HG02763 (cell line): ENCODE data around the gene COL27A1.

ENCODE experiments used
- ATAC-seq: cut with Tn5 transposase; IDR thresholded peaks from one replicate; pipeline ENCODE4 v1.9.1; 2021; ENCODE audit warnings: mild to moderate bottlenecking, moderate library complexity; ENCODE audit not compliant: unreplicated experiment

COL27A1 gene

DNA sequence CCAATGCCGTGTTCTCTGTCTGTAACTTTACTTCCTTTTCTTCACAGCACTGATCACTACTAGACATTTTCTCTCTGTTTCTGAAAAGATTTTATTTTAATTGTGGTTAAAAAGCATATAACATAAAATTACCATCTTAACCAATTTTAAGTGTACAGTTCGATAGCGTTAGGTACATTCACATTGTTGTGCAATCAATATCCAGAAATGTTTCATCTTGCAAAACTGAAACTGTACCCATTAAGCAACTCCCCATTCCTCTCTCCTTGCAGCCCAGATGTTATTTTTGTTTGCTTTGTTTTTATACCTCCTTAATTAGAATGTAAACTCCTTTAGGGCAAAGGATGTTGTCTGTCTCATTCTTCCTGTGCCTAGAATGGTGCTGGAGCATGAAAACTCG lies 47.5 kb downstream of the COL27A1 start:
- ATAC-seq: no peak

DNA sequence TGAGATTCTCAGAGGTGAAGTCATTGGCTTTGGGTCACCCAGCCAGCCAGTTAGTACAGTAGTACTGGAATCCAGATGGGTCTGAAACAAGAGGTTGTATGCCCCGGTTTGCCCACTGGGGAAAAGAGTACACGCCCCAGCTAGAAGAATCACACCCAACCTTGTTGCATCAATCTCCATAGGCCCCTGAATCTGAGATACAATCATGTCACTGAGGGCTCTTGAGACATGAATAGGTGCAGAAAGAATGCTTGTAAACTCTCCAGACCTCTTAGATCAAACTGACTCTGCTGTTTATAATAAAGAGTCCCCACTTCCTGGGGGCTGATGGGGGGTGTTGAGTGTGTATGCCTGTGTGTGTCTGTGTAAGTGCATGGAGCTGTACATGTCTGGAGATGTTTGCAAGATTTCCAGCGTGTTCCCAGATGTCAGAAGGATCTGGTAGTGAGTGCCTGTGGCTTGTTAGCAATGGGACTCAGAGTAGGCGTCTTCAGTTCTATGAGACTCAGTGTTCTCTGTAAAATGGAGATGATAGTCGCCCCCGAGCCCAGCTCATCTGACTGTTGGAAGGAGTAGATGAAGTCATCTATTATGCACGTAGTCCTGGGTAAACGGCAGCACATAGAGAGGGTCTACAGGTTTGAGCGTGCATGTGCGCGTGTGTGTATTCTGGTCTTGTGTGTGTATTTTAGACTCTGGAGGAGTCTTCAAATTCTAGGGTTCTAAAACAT lies 48.2 kb downstream of the COL27A1 start:
- ATAC-seq: no peak

DNA sequence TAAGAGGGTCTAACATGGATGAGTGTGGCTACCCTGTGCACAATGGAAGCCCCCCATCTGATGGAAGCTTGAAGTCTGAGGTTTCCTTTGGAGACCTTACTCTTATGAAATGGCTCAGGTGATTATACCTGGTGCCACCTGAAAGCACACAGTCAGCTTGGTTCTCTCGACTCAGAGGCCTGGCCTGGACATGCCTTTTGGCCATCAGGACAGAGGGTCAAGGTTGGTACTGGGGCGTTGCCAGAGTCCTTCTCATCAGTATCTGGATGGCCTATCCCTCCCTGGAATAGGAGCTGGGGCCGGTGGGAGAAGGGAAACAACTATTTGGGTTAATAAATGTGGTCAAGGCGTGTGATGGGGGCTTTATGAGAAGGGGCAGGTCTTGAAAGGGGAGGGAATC lies 48.9 kb downstream of the COL27A1 start:
- ATAC-seq: no peak

DNA sequence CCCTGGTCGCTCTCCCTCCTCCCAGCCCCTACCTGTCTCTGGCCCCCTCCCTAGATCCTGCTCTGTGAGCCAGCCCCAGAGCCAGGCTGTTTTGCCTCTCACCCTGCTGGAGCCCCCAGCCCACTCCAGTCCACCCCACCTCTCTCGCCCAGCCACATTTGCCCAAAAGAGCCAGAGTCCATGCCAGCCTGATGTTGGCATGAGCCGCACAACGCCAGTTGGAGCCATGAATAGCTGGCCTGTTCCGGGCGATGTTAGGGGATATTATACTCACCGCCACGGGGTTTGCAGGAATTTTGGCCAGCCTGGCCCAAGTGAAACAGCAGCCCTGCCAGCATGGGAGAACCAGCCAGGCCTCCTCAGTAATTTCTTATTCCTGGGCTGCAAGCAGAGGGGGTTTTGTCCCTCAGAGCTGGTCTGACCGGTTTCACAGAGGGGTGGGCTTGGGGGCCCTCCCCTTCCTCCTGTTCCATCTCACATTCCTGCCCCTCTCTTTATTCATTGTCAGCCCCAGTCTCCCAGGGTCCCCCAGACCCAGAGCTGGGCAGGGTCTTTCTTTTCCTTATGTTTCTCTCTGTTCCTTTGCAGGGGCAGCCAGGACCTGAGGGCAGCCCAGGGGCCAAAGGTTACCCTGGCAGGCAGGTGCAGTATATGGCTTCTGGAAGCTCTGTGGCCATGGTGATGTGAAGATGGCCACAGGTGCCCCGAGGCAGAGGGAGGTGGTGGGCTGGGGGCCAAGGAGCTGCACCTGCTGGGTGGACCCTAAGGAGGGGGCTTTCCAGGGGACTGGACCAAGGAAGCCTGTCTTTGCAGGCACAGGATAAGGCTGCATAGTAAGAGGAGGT lies 50.1 kb downstream of the COL27A1 start:
- ATAC-seq: no peak

DNA sequence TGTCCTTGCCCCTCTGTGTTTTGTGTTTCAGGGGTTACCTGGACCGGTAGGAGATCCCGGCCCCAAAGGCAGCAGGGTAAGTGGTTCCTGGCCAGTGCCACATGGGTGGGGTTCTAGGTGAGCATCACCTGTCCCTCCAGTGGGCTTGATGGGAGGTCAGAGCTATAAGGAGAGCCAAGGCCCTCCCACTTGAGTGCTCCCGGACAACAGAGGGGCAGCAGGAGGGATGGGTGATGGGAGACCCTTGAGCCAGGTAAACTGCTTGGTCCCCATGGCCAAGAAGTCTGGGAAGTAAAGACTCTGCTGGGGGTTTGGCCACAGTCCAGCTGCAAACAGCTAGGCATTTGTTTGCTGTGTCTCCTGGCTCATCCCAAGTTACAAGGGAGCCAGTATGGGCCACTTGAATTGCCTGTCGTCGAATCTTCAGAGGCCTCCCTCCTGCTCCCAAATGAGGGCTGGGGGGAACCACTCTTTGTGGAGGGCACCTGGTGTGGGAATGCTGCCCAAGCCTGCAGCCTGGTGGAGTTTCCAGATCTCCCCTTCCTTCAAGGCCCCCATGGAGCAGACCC lies 51.0 kb downstream of the COL27A1 start:
- no peak for ATAC-seq

DNA sequence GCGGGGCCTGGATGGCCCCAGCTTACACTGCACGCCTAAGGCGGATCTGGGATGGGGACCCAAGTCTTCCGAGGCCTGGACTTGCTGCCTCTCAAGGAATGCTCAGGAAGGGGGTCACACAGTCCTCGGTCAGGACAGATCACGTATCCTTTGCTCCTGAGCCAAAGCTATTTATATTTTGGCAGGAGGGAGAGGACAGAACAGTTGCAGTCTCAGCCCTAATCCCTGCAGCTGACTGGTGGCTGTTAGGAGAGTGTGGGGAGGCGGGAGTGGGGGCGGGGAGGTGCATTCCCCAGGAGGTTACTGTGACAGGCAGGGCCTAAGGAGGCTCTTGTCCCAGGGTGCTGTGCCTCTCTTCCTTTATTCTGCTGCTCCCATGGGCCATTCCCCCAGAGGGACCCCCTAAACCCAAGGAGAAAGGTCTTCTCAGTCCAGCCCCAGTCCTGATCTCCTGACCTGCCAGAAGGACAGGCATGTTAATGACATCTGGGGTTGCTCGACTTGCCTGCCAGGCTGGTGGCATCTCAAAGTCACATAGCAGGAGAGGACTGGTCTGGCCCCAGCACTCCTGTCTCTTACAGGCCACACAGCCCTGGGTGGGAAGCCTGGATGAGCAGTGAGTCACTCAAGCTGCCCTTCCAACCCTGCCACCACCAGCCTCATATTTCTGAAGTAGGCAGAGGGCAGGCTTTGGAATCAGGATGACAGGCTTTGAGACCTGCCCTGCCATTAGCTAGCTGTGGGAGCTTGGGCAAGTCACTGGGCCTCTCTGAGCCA lies 51.9 kb downstream of the COL27A1 start:
- no peak for ATAC-seq

DNA sequence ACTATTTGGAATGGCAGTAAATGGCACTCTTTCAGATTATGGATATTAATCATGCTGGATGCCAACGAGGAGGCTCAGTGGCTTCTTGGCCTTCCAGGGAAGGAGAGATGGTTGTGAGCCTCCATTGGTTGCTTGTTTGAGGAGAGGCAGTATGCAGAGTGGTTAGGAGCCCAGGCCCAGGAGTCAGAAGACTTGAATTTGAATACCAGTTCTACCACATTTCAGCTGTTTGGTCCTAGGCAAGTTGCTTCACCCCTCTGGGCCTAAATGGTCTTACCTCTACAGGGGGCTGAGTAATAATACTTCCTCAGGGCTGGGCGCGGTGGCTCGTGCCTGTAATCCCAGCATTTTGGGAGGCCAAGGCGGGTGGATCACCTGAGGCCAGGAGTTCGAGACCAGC lies 52.5 kb downstream of the COL27A1 start:
- ATAC-seq: no peak

DNA sequence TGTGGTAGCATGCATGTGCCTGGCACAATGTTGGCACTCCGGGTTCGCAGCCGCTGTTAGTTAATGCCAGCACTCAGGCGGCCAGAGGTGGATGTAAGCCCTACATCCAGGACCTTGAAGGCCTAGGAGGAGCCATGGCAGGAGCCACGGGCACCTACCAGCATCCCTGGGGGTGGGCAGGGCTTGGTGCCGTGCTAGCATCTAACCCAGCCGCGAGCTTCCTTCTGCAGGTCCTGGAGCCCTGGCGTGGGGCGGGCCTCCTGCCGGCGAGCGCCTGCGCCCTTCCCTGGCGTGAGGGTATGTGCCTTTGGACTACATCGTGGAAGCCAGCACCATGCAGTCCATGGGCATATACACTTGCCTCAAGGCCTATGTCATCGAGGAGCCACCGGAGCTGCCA lies 53.8 kb downstream of the COL27A1 start:
- no peak for ATAC-seq

DNA sequence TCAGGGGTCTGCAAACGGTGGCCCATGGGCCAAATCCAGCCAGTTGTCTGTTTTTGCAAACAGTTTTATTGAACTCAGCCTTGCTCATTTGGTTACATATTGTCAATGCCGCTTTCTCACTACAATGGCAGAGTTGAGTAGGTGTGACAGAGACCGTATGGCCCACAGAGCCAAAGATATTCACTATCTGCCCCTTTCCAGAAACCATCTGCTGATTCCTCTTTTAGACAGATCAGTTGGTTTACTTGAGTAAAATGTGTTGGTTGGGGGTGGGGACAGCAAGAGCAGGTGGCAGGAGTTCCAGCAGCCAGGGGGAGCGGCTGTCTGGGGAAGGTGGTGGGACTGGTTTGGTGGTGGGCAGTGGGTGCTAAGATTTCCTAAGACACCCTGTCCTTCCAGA lies 54.8 kb downstream of the COL27A1 start:
- no peak for ATAC-seq

DNA sequence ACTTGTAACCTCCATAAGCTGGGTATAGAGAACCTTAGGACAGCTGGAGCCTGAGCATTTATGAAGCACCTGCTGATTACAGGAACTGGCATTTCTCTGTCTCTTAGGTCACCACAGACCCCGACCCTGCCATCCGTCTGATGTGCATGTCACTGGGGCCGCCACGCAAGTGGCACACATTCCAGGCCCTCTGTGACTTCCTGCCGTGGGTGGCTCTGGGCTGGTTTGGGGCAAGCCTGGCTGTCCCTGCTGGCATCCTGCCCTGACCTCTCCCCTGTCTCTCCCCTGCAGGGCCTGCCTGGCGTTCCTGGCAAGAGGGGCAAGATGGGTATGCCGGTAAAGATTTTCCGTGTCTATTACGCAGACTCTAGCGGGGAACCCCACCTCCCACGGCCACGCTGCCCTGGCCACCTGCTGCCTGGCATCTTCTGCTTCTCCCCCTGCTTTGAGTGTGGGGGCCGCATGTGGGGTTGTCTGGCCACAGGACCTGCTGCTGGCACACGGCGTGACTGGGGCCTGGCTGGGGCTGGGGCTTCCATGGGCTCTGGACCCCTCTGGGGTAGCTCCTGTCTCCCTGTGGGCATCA lies 55.4 kb downstream of the COL27A1 start:
- no peak for ATAC-seq

DNA sequence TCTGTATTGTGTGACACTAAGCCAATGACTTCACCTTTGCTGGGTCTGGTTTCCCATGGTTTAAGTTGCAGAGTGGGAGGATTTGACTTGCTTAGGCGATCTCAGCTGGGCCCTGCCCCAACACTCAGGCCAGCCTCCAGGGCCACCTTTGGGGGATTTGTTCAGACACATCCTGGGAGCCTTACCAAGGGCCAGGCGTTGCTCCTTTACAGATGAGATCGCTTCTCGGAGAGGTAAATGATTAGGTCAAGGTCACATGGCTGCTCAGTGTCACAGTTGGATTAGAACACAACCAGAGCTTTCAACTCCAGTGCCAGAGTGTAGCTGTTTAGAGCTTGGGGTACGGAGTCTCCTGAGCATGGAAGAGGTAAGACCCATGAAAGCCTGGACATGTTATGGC lies 57.5 kb downstream of the COL27A1 start:
- no peak for ATAC-seq

DNA sequence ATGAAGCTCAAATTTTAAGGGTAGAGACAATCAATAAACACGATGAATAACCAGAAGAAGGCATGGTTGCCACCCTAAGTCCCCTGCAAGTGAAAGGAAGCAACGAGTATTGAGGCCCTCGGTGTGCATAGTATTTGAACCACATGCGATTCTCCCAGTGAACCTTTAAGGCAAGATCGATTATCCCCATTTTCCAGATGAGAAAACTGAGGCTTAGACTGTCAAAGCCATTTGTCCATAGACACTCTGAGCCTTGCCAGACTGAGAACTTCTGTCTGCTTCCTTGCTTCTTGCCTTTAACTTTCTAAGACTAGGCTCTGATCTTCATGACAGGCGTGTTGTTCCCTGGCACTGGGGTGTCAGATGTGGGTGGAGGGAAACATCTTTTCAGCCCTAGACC lies 58.2 kb downstream of the COL27A1 start:
- no peak for ATAC-seq

DNA sequence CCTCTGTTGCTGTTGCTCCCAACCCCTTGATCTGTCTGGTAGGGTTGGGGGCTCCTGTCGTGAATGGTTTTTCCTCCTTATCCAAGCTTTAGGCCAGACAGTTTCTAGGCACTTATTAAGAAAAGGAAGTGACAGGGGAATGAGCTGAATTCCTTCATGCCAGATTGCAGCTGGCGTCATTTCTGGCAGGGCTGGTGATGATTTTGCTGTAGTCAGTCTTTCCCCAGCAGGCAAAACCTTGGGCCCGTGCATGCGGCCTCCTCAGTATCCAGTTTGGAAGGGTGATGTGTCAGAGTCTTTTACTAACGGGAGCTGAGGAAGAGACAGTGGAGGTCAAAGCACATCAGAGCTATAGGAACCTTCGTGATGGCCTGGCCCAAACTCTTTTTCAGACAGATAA lies 58.8 kb downstream of the COL27A1 start:
- ATAC-seq: no peak

DNA sequence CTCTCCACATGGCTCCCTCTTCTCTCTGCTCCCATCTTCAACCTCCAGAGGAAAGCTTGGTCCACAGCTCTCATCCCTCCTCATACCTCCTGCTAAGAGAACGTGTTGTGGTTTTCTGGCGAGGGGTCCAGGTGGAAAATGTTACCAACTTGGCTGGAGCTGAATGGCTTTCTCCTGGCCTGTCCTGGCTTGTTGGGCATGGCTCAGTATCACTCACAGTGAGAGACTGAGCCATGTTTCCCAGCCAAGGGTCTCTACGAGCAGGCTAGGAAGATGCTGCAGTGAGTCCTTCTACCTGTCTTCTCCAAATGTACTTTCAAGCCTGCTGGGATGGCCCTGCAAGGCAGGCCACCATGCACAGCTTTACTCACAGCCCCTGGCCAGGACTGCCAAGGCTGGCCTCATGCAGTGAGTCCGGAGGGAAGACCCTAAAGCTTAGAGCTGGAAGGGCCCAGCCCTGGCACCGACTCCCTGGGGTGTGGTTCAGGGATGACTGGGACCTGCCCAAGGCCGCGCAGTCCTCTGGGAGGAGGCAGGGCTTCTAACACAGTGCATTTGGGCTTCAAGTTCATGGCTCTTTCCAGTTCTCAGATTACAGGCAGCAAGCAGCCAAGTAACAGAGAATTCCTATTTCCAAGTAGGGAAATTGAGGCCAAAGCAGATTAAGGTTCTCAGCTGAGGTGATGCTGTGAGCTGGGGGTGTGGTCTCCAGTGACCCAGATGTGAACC lies 59.5 kb downstream of the COL27A1 start:
- no peak for ATAC-seq

DNA sequence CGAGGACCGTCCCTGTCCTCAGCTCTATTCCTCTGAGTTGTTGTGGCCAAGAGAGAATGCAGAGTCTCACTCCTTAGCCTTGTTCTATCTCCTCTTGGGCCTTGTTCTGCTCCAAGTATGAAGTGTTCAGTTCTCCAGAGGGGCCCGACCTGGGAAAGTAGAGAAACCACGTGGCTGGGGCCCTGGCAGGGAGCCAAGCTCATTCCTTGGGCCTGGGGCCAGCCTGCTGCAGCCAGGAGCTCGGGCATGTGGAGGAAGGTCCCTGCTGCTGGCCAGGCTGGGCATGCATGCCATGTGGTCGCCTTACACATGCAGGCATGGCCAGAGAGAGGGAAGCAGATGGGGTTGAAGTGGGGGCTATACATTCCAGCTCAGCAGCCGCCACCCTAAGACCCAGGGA lies 60.7 kb downstream of the COL27A1 start:
- ATAC-seq: no peak

DNA sequence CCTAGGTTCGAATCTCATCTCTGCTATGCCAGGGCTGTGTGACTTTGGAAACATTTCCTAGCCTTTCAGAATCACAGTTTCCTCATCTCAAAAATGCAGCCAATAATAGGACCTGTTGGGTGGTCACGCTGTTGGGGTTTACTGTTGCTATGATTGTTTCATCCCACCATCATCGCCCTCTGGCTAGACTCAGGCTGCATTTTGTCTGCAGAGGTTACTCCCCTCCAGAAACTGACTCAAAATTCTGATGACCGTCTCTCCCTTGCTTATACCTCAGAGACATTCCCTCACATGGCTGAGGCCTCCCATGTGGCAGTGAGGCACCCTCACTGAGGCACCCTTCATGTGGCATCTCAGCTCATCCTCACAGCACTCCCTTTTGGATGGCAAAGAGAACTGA lies 61.6 kb downstream of the COL27A1 start:
- no peak for ATAC-seq

DNA sequence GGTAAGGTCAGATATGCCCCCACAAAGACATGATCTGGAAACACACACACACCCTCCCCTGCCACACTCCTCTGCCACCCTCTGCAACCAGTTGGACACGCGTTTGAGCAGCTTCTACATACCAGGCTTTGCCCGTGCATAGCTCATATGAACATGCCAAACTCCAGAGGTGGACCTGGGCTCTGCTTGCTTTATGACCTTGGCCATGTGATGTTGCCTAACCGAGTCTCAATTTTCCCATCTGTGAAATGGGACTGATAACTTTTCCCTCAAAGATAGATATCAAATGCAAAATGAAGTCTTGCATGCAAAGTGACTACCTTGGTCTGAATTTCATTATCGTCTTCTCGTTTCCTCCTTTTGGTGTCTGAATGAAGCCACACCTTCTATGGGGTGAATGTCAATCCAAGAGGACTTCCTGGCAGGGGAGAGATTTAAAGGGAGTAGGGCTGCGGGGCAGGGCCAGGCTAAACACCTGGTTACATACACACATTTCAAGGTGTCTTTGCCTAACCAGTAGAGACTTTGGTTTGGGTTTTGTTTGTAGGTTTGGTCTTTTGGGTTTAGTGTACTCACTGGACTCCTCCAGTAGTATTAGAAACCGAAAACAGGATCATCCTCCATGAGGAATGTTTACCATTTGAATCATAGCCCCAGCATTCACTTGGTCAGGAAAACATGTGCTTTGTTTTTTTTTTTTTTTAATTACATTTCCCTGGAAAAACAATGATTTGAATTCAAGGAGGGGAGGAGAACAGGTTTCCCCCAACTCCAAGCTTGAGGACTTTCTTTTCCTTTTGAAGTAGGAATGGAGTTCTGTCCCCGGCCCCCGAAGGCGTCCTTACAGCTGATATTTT lies 63.2 kb downstream of the COL27A1 start:
- ATAC-seq: no peak

DNA sequence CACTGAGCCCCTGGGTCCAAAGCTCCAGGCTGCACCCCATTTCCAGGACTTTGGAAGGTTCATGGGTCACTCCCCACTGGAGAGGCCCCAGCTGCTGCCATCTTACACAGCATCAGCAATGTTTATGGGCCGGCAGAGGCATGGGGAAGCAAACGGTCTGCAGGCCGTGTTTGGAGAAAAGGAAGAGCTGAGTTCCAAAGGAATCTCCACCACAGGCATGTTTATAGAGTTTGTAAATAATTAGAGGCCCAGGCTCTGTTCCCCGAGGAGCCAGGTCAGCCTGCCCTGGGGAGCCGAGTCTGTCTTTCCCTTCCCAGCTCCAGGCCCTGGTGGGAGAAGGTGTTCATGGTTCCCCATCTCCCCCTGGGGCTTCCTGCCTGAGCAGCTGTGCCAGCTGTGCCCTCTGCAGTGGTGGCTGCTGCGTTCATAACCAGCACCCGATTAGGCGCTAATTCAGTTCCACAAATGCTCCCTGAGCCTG lies 64.8 kb downstream of the COL27A1 start:
- no peak for ATAC-seq
